ENCODE data around the gene ZNF664.

DNA sequence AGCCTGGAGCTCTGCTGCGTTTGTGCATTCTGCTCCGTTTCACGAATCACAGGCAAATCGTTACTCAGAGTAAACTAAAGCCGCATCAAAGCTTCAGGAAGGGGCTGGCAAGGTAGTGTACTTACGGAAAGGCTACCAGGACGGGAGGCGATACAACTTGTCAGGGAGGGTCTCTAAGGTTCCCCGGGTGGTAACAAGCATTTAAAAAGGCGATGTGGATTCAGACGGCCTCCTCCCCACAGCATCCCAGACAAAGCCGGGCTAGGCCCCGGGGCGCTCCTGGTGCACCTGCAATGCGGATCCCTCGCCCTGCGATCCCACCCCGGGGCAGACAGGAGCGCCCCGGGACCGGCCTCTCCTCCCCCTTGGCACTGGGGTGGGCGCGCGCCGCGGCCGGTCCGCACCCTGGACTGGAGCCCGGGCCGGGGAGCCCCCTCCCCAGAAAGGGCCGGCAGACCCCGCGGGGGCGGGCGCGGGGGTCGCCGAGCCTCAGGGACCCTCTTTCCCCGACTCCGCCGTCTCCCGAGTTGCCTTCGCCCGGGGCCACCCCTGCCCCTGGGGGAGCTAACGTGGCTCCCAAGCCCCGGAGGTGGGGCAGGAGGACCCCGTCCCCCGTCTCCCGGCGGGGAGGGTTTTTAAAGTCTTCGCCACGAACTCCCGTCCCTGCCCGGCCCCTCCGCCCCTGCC lies 1.1 kb upstream of the ZNF664 start:
- TF ChIP-seq EZH2 (IDR thresholded peaks at IDR 0.05; ENCODE audit: insufficient read depth, poor library complexity, severe bottlenecking), result no peak
- no peak for TF ChIP-seq EZH2phosphoT487 (IDR thresholded peaks at IDR 0.05; ENCODE audit: insufficient read depth, low read depth)

All from GM23248 (cell line).